ENCODE data around the gene ALDH1A2.

DNA sequence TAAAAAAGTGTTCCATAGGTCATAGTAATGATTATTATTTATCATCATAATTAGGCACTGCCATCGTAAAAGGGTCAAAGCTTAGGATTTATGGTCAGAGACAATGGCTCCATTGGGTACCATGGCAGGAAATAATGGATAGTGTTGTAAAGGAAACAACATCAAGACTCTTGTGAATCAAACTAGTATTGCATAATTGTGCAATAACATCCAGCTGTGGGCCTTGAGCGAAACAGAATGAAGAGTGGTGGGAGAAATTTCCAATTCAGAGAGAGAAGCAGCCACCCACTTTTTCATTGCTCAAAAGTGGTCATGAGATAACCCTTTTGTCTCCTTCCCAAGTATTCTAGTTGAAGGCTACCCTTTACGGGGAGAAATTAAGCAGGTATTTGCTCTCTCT is 61.7 kb downstream of the ALDH1A2 start:
- no peak for TF ChIP-seq POLR2A (IDR thresholded peaks at IDR 0.05)
- TF ChIP-seq, protein P1, sequence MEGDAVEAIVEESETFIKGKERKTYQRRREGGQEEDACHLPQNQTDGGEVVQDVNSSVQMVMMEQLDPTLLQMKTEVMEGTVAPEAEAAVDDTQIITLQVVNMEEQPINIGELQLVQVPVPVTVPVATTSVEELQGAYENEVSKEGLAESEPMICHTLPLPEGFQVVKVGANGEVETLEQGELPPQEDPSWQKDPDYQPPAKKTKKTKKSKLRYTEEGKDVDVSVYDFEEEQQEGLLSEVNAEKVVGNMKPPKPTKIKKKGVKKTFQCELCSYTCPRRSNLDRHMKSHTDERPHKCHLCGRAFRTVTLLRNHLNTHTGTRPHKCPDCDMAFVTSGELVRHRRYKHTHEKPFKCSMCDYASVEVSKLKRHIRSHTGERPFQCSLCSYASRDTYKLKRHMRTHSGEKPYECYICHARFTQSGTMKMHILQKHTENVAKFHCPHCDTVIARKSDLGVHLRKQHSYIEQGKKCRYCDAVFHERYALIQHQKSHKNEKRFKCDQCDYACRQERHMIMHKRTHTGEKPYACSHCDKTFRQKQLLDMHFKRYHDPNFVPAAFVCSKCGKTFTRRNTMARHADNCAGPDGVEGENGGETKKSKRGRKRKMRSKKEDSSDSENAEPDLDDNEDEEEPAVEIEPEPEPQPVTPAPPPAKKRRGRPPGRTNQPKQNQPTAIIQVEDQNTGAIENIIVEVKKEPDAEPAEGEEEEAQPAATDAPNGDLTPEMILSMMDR (IDR thresholded peaks at IDR 0.05) = no peak
